ENCODE results near the gene NEK1. TPM values are rescaled to one million over a fixed set of nuclear protein-coding genes. Genes with fewer than 3 reads are reported as not detected.

NEK1 gene
- 10 to 100 TPM; 15.5 to 31.2 (median 20.3) TPM for total RNA-seq

GRCh38 chr4:169611991-169612870 lies at the start of gene NEK1:
Gene NEK1, minus strand, starts transcription at chr4:169612583. Its CDS starts 9,953 bp downstream, at chr4:169602630.
- intact Hi-C loops (cut with DNase I), result loop anchor here (10.0 kb wide), 1 partner anchor 433 kb away; no protein-coding TSS in a partner anchor
- DNase-seq, result peak; percentile 84 to 86
- peaks cover 8 to 12% of the 10 kb centered on the region in 2 donors for H3K4me1 ChIP-seq

DNA sequence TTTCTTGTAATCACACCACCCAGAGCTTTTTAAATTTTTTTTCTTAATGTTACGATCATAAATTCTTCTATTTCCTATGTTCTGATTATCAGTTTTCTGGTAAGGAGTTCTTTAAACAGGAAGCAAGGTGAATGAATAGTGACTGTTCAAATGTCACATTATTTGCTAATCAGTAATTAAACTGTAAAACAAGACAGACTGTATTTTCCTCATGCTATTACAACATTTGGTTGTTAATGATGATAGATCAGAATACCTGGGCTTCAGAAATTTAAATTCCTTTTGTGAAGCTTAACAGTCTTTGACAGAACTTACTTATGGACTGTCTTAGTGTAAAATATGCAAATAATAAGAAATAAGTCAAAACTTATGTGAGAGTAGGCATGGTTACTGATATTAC lies 49.4 kb upstream of the NEK1 start:
- no peaks in the 10 kb centered on the region for H3K4me1 ChIP-seq
- no peak overlapping the region for H3K4me3 ChIP-seq (replicated peaks in 1 of 3)
- 91 to 98% methylated on average over 1 of the region's 1 CpG for WGBS, 2 donors
- H3K9me3 ChIP-seq, result no peaks in the 10 kb centered on the region
- DNase-seq, result no peak
- no peak overlapping the region for H3K27ac ChIP-seq
- no peaks in the 10 kb centered on the region for H3K27me3 ChIP-seq
- intact Hi-C loops (cut with DNase I), result no loop called here
- no peak for TF ChIP-seq POLR2A (IDR thresholded peaks at IDR 0.05)
- TF ChIP-seq, protein P1, sequence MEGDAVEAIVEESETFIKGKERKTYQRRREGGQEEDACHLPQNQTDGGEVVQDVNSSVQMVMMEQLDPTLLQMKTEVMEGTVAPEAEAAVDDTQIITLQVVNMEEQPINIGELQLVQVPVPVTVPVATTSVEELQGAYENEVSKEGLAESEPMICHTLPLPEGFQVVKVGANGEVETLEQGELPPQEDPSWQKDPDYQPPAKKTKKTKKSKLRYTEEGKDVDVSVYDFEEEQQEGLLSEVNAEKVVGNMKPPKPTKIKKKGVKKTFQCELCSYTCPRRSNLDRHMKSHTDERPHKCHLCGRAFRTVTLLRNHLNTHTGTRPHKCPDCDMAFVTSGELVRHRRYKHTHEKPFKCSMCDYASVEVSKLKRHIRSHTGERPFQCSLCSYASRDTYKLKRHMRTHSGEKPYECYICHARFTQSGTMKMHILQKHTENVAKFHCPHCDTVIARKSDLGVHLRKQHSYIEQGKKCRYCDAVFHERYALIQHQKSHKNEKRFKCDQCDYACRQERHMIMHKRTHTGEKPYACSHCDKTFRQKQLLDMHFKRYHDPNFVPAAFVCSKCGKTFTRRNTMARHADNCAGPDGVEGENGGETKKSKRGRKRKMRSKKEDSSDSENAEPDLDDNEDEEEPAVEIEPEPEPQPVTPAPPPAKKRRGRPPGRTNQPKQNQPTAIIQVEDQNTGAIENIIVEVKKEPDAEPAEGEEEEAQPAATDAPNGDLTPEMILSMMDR (IDR thresholded peaks at IDR 0.05), result no peak
- H3K36me3 ChIP-seq, result no peaks in the 10 kb centered on the region

More at GRCh38 chr4:169611991-169612870, at the start of gene NEK1:
- Histone ChIP-seq H3K27me3 (no peaks in the 10 kb centered on the region), H3K9me3 (no peaks in the 10 kb centered on the region), H3K27ac (peak within 1 kb of the TSS; percentile 88 to 96 (median 95)), H3K4me3 (replicated peaks in 1 of 3) (peak within 1 kb of the TSS; percentile 60 to 84 (median 71)), H3K36me3 (no peaks in the 10 kb centered on the region)
- TF ChIP-seq, protein P1 (IDR thresholded peaks at IDR 0.05), result peak in 2 of 6 experiments; percentile 12 to 14
- TF ChIP-seq POLR2A (IDR thresholded peaks at IDR 0.05), result peak in 1 of 2 donors; percentile 81
- WGBS, 2 donors, result 1% methylated on average over 28 to 54 of the region's 61 CpGs

DNA sequence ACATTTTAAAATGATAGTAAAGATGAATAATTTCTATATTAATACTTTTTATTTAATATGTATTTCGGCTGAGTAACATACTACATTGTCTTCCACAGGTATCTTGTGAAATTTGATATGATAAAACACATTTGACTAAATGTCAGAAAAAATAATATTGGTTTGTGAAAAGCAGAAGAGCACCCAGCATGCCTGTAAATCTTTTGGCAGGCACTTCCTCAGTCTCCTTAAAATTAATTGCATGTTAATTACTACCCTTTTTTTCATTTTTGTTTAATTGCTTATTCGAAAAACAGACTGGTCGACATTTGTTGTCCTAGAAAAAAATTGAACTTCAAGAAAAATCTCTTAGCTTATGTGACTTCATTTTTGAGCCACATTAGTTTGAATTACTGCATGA lies 48.5 kb upstream of the NEK1 start:
- WGBS, 2 donors, result 91 to 94% methylated on average over 3 of the region's 3 CpGs
- TF ChIP-seq, protein P1 (IDR thresholded peaks at IDR 0.05), result no peak
- H3K9me3 ChIP-seq, result no peaks in the 10 kb centered on the region
- no peak overlapping the region for H3K27ac ChIP-seq
- intact Hi-C loops (cut with DNase I), result no loop called here
- H3K36me3 ChIP-seq, result no peaks in the 10 kb centered on the region
- H3K4me3 ChIP-seq (replicated peaks in 1 of 3), result no peak overlapping the region
- no peaks in the 10 kb centered on the region for H3K4me1 ChIP-seq
- no peak for DNase-seq
- no peaks in the 10 kb centered on the region for H3K27me3 ChIP-seq

GRCh38 chr4:169659716-169660670 lies 47.6 kb upstream of the NEK1 start:
- Histone ChIP-seq H3K36me3 (no peaks in the 10 kb centered on the region), H3K4me3 (replicated peaks in 1 of 3) (no peak overlapping the region), H3K27ac (peak overlapping the region in 1 of 3 donors; percentile 38), H3K27me3 (no peaks in the 10 kb centered on the region), H3K4me1 (no peaks in the 10 kb centered on the region), H3K9me3 (no peaks in the 10 kb centered on the region)
- no peak for TF ChIP-seq POLR2A (IDR thresholded peaks at IDR 0.05)
- TF ChIP-seq, protein P1 (IDR thresholded peaks at IDR 0.05), result no peak
- WGBS, 2 donors, result 39 to 44% methylated on average over 14 of the region's 14 CpGs
- intact Hi-C loops (cut with DNase I), result no loop called here
- DNase-seq, result peak; percentile 30 to 32
